HG03103 (cell line): ENCODE results near the gene AIMP1.

Experiments used
- ATAC-seq: cut with Tn5 transposase; IDR thresholded peaks from one replicate; pipeline ENCODE4 v1.9.1; 2021; ENCODE audit warnings: low read depth; ENCODE audit not compliant: unreplicated experiment

Gene AIMP1

GRCh38 chr4:106315968-106316772, at the start of gene AIMP1, which contains the start of gene TBCK:
AIMP1 (plus strand) TSS chr4:106316550; CDS start chr4:106325010, 8,460 bp downstream.
TBCK (minus strand) TSS chr4:106316209; CDS start chr4:106308960, 7,249 bp downstream.
- peak; percentile 81 for ATAC-seq

DNA sequence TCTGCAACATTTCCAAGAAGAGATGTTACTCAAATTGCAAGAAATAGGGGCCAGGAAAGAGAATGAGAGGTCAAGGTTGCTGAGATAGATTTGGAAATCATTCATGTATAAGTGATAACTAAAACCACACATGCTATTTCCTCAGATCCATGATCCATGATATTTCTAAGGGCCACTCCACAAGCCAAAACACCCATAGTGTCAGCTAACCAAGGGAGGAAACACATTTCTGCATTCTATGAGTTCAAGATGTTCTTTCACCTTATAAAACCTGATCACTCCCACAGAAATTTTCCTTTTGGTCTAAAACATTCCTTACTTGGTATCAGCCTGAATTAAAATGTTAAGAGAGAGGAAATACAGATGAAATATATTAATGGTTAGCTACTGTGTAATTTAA, 47.6 kb upstream of the AIMP1 start:
- no peak for ATAC-seq

DNA sequence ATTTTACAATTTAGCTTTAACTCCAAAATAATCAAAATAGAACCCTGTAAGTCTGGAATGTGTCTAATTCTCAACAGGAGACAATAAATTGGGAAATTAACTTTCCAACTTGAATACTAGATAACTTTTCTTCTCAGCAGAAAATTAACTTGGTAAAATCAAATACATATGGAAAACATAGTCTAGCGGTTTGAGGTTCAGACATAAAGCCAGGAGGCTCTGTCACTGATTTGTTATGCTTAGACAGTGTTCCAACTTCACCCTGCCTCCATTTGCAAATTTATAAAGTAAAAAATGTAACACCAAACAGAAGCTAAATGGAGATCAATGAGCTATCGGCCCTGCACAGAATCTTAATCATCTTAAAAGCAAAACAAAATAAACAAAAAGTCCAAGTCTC, 46.6 kb upstream of the AIMP1 start:
- no peak for ATAC-seq

GRCh38 chr4:106270736-106271135, 45.6 kb upstream of the AIMP1 start:
- ATAC-seq: no peak

- no peak for ATAC-seq
Measured at GRCh38 chr4:106273831-106274230, 42.5 kb upstream of the AIMP1 start.

DNA sequence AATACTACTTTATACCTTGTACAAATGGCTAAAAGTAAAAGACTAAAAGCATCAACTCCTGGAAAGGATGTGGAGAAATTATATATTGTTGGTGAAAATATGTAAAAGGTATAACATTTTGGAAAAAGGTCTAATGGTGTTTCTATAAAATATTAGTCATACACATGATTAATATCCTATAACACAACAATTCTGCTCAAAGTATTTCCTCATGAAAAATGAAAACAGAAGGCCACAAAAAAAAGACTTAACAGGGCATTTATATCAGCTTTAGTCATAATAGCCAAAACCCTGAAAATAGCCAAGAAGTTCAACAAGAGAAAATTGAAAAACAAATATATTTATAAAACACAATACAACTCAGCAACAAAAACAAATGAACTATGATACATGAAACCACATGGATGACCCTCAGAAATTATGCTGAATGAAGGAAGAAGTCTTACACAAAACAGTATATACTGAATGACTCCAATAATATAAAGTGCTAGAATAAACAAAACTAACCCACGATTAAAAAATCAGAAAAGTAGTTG, 39.1 kb upstream of the AIMP1 start:
- ATAC-seq: no peak

DNA sequence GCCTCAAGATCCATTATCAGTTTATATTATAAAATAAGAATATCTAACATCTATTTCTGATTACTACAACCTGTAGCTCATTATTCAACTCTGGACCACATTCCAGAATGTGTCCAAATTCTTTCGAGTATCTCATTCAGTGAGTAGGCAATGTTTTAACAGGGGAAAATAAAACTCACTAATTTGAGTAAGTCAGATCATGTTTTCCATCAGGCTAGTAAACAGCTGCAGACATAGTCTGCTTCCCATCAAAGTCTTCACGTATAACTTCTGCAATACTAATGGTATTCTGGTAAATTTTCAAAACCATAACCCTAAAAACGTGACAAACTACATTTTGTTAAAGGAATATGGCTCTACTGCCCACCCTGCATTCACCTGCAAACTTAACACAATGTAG, 32.1 kb upstream of the AIMP1 start:
- no peak for ATAC-seq

GRCh38 chr4:106286611-106287010, 29.7 kb upstream of the AIMP1 start:
- no peak for ATAC-seq

DNA sequence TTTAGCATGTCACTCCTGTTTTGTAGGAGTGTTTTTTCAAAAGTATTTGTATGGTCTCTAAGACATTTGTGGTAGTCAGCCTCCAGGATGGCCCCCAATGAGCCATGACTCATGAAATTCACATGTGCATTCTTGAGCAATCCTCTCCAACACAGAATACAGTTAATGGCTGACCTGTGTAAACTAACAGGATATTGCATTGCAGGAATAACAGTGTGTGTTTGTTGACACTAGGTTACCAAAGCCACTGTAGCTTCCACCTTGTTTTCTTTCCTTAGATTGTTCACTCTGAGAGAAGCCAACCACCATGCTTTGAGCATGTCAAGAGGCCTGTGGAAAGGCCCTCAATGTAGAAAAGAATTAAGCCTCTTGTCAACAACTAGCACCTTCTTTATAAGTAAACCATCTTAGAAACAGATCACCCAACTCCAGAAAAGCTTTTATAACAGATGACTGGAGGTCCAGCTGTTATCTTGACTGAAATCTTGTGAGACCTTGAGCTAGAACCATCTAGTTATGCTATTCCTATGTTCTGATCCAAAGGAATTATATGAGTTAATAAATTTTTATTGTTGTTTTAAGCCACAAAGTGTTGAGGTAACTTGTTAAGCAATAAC, 28.9 kb upstream of the AIMP1 start:
- ATAC-seq: no peak

DNA sequence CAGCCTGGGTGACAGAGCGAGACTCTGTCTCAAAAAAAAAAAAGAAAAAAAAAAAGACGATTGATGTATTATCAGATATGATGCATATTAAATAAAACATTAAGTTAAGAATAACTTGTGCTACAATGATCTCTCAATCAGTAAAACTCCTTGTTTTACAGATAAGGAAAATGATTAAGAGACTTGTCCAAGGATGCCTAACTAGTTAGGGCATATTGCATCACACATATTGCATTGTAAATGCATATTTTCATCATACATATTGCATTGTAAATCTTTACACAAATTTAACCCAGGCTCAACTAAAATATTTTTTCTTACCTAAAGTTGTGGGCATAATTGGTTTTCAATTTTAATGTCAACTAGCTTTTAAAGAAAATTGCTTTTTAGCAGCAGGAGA, 26.6 kb upstream of the AIMP1 start:
- no peak for ATAC-seq

DNA sequence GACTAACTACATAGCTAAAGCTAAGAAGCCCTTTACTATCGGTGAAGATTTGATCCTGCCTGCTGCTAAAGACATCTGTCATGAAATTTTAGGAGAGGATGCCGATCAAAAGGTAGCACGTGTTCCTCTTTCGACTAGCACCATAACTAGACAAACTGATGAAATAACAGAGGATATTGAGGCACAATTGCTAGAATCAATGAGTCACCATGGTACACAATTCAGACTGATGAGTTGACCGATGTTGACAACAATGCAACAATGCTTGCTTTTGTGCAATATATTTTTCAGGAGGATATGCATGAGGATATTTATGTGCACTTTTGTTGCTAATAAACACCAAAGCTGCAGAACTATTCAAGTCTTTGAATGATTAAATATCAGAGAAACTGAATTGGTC, 24.7 kb upstream of the AIMP1 start:
- ATAC-seq: no peak

DNA sequence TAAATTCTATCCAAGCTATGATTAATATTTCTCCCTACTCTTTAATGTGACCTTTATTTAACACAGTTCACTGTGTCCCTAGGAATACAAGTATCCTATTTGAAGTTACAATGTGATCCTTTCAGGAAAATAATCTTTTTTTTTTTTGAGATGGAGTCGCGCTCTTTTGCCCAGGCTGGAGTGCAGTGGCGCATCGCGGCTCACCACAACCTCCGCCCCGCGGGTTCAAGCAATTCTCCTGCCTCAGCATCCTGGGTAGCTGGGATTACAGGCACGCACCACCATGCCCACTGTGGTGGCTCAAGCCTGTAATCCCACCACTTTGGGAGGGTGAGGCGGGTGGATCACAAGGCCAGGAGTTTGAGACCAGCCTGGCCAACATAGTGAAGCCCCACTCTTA, 22.3 kb upstream of the AIMP1 start:
- ATAC-seq: no peak

GRCh38 chr4:106297245-106298035, 18.9 kb upstream of the AIMP1 start:
- no peak for ATAC-seq

DNA sequence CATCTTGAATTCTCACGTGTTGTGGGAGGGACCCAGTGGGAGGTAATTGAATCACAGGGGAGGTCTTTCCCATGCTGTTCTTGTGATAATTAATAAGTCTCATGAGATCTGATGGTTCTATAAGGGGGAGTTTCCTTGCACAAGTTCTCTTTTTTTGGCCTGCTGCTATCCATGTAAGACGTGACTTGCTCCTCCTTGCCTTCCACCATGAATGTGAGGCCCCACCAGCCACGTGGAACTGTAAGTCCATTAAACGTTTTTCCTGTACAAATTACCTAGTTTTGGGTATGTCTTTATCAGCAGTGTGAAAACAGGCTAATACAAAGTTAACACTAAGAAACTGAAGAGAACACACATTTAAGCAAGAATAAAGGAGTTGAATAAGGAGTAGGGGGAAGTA, 16.4 kb upstream of the AIMP1 start:
- ATAC-seq: no peak

- no peak for ATAC-seq
Measured at GRCh38 chr4:106301393-106302061, 14.8 kb upstream of the AIMP1 start.

- ATAC-seq: no peak
Measured at GRCh38 chr4:106302062-106302438, 14.3 kb upstream of the AIMP1 start.

DNA sequence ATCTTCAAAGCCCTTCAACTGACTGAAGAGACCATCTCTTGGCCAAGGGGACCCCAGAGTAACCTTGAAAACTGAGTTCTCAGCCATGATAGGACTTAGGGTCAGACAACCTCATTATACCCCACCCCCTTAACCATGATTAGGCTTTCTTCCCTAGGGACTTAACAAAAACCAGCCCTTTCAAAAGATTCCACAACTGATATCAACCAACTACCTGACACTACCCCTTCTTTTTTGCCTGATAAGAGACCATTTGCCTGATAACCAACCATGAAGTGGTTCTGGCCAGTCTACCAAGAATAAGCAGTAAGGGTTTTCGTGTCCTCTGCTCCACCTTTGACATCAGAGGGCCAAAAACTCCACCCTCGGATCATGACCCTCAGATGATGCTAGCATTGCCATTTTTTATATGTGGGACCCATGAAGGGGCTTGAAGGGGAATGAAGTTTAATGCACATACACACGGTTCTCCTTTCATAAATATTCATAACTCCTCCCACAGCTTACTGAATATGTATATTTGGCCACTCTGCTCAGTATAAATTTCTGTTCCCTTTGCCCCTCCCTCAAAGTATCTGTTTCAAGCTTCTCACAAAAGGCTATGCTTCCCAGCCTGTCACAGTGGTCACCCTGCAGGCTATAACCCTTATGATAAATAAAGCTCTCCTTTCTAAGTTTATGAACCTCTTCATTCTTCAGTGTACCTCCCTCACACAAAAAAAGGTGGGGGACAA, 12.6 kb upstream of the AIMP1 start:
- ATAC-seq: no peak

DNA sequence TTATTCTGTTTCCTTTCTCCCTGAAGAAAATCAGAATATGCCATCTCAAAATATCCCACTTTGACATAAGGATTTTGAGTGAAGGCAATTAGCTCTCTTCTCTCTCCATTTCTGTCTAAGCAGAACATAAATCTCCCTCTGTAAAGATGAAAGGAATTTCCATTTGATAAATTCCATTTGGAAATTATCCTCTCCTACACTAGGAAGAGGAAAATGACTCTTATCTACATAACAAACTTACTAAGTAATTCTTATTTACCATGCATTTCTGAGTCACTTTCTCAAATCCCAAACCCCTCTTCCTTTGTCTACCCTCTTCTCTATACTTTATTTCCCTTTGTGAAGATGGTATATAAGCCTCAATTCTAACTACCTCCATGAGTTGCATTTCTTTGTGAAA, 11.7 kb upstream of the AIMP1 start:
- ATAC-seq: no peak

GRCh38 chr4:106305435-106306055, 10.8 kb upstream of the AIMP1 start:
- ATAC-seq: no peak

GRCh38 chr4:106306561-106306960, 9.8 kb upstream of the AIMP1 start:
- ATAC-seq: no peak
